ENCODE measurements around the gene LTBP1.

The LTBP1 gene

DNA sequence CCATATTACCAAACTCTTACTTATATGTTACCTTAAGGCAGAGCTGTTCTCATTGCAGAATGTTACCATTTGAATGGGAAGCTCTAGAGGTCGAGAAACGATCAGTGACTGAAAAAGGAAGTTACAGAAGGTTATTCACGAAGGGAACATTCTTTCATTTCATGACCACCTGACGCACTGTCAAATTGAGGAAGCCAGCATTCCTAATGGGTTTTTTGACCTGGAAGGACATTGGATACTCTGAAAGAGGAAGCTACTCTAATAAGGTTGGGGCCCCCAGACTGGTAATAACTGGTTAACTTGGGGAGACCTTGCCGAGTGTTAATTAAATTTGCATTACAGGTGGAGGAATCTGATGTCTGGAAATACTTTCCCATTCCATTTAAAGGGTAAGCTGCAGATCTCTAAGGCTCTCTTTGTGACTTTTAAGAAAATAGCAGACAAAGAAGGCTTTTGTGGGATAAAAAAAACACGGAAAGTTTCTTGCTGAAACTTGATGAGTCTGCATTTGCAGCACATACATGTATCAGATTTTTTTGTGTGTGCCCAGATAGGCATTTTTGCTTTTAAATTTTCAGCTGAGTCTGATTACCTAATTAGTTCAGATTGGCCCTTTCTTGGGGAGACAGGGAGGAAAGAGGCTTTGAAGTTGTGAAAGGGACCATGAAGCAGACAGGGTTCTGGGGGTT, 137.1 kb downstream of the LTBP1 start:
- no peak for DNase-seq

- no peak for DNase-seq
Observed at GRCh38 chr2:33084433-33084832, 137.7 kb downstream of the LTBP1 start.

DNA sequence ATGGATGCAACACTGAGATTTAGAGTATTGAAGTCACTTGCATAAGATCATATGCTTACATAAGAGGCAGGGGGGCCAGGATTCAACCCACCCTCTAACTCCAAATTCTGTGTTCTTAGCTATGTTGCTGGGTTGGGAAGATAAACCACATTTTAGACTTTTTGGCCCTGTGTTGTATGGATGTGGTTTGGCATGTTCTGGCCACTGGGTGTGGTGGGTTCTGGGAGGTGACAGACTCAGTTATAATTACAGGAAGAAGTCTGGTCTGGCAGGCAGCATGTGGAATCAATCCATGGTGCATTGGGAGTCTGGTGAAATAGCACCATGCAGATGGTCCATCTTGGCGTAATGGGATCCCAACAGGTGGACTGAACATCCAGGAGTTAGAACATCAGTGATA, 138.9 kb downstream of the LTBP1 start:
- DNase-seq, result no peak

DNA sequence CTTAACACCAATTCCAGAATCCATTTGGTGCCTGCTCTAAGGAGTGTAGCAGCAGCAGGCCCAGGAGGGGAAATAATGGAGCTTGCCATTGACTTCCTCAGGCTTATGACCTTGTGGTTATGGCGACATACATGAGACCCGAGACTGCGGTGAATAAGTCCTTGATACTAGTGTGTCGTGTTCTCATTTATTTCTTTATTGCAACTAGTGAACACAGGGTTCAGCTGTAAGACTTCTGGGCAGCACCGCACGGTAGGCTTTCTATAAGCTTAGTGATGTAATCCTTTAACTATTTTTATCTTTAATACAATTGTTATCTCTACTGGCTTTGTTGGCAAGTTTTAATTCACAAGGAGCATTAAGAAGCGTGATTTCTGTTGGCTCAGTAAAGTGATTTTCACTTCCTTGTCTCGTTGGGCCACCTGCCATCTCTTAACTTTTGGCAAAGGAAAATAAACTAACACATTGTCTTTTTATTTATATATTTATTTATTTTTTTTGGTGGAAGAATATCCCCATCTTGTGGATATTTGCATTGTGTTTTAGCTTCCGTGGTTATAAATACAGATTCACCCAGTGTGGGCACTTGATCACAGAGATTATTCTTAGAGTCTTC, 139.8 kb downstream of the LTBP1 start:
- DNase-seq, result no peak

DNA sequence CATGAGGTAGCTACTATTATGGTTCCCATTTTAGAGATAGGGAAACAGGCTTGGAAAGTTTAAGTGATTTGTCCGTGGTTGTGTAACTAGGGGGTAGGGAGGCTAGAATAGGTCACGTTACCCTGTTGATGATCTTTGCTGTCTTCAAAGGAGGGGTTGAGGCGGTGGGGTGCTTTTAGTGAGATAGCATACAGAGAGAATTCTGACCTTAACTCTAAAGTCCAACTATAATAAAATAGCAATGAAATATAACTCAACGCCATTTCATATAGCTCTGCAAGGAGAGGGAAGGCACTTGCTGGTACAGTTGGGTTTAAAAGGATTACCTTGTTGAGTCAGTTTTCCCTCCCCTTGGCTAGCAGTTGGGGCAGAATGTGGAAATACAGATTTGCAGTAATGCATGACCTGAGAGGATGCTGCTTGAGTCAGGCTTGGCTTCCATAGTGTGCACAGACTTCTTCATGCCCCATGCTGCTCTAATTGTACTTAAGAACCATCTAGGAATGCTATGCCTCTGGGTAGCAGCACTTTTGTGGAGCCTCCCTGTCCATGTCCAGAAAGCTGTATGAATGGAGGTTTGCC, 143.9 kb downstream of the LTBP1 start:
- no peak for DNase-seq

GRCh38 chr2:33091541-33092123, 144.9 kb downstream of the LTBP1 start:
- DNase-seq, result no peak

DNA sequence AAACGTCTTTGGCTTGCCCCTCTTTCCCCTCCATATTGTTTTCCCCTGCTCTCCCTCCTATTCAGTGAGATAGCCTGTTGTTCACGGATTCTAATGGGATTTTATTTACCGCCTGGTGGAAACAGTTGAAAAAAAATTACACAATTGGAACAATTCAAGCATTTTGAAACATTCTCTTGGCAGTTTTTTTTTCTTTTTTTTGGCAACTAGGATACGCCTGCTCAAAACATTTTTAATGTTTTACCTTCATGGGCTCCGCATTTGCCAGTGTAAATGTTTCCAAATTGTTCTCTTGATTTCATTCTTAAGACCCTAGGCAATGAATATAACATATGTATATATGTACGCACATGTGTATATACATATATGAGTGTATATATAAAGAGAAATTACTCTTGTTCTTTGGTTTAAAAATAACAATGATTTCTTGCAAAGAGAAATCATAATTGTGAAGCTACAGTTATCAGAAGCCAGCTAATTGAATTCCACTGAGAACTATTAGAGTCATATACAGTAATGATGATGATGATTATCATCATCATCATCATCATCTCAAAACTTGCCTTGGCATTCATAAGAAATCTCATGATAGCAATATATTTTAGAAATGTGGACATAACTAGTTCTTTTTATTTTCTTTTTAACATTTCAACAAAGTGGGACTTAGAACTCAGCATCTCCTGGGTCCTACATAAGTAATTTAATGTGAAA, 146.7 kb downstream of the LTBP1 start:
- DNase-seq, result no peak

GRCh38 chr2:33094303-33094702, 147.6 kb downstream of the LTBP1 start:
- DNase-seq, result no peak

GRCh38 chr2:33099989-33100388, 153.2 kb downstream of the LTBP1 start:
- DNase-seq, result no peak

DNA sequence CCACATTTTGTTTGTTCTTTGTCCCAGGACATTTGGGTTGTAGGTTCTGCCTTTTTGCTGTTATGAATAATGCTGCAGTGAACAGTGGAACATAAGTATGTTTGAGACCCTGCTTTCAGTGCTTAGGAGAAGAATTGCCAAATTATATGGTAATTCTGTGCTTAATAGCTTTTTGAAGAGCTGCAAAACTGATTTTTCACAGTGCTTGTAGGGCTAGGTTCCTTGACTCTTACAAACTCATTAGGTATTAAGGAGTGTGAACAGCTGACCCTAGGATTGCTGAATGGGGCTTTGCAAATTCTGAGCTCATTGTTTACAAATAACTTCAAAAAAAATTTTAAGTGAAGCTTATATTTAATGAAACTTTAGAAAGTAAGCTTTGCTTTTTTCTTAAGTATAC, 154.2 kb downstream of the LTBP1 start:
- no peak for DNase-seq

- no peak for DNase-seq
Observed at GRCh38 chr2:33104052-33104623, 157.4 kb downstream of the LTBP1 start.

GRCh38 chr2:33104726-33105125, 158.0 kb downstream of the LTBP1 start:
- DNase-seq, result no peak

GRCh38 chr2:33106115-33106514, 159.4 kb downstream of the LTBP1 start:
- no peak for DNase-seq

DNA sequence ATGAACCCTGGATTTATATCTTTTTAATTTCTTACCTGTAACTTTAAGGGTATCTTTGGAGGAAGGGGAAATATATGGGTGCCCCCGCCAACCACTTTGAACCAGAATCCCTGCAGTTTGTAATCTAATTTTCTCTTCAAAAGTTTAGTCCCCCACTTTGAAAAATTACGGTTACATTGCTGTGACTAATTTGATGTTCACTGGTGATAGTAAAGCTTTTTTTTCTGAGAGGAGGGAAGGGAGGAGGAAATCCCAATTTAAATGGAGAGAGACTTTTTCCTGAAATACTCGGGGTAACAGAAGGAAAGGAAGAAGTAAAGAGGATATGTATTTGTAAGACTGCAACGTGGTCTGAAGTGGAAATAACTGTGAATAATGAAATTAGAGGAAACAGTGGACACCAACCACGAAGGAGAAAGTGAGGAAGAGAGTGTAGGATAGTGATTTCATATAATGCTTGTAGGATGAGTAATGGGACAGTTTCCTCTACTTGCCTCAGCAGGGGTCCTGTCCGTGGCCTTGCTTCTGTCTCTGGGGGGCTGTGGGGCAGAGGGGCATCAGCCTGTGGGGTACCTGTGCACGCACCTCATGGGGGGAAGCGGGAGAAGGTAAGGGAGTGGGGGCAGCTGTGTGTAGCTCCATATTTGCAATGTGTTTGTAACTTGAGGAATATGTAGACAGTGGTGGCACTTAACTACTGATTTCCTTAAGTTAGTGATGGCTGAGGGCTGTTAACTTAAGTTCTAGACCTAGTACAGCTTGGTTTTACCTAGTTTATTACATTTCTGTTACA, 161.1 kb downstream of the LTBP1 start:
- DNase-seq, result no peak

DNA sequence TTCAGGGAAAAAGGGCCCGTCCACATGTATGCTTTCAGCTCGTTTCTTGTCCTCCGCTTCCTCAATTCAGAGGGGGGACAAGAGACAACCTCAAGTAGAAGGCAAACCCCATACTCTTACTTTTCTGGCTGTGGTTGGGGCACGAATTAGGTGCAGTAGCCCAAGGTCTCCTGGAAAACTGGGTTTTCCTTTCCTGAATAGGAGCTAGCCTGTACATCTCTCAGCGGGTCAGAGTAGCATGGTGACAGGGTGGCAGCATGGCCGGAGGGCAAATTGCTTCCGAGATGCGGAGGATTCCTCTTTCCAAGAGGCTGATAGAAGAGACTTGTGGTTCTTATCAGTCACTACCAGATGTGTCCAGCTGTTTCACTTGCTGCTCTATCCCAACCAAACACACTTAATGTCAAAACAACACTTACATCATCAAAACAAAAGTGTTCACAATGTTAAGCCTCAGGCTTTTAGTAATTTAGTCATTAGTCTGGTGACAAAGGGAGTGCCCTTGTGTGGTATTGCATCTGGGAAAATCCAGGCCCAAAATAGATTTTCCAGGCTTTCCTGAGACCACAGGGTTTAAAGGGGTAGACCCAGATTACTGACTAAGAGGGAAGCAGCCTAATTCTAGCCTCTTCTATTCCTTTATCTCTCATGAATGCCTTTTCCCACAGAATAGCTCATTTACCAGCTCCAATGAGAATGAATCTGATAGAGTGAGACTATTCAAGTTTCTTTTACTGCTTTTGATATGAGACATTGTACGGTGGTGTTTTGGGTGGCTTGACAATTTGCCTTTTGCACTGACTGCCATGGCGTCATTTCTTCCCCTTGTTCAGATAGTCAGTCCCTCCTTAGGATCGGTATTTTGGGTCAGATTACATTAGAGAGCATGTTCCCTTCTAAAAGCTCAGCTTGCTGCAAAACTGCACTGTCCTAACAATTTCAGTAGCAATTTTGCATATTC, 162.0 kb downstream of the LTBP1 start:
- DNase-seq, result no peak

- no peak for DNase-seq
Observed at GRCh38 chr2:33110461-33110860, 163.7 kb downstream of the LTBP1 start.

DNA sequence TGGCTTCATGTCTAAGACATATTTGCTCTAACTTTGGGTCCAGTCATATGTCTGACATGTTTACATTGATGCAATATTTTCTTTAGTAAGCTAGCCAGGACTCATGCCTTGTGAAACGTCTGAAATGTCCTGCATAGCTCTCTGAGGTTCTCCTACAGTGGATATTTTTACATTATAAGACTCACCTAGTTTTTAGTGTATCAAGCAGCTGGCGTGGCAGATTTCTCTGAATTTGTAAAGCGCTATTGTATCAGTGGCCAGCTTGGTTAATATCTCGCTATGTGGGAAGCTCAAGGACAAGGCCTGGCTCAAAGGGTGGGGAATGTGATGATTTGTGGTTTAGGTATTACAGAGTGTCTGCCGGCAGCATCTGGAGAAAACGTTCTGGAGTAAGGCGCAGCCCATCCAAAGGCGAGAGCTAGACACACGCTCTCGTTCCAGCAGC, 164.3 kb downstream of the LTBP1 start:
- no peak for DNase-seq

DNA sequence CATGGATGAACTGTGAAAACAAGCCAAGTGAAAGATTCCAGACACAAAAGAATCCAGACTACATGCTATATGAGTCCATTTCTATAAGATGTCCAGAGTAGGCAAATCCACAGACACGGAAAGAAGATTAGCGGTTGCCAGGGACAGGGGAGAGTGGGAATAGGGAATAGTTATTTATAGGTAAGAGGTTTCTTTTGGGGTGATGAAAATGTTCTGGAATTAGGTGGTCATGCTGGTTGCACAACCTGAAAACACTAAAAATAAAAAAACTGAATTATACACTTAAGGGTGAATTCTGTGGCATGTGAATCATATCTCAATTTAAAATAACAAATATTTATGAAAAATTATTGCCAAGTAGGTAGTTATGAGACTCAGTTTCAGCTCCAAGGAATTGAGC, 168.4 kb downstream of the LTBP1 start:
- DNase-seq, result no peak

- no peak for DNase-seq
Observed at GRCh38 chr2:33115728-33116127, 169.0 kb downstream of the LTBP1 start.

GRCh38 chr2:33116799-33117198, 170.0 kb downstream of the LTBP1 start:
- no peak for DNase-seq

DNA sequence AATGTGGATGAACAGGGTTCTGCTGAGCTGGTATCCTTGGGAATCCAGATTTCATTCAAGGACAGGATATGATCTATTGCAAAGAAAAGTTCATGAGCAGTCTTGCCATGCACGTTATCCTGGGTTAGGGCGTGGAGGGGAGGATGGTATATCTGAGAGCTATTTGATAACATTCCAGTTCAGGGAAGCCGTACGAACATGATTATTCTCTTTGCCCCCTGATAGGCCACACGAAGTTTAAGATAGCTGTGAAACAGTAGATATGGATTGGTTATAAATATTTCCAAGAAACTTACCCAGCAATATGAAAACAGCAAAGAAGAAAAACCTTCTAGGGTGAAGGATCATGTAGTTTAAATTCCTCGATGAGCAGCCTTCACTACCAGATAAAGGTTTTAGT, 171.9 kb downstream of the LTBP1 start:
- no peak for DNase-seq
